GM06990 (cell line): Measurements from ENCODE around the gene UBE3B.
"Not testable (repeated sequence)": the region's sequence is repeated elsewhere in the genome, so short reads cannot be mapped to it uniquely, and the experiment has no call there.

Experiments
- DNase-seq: peaks from one replicate; pipeline ENCODE4 v3.0.0-alpha.2; 2011; ENCODE audit not compliant: insufficient read length; ENCODE audit errors: extremely low read depth
- H3K27me3 ChIP-seq: replicated peaks from 2 replicates; pipeline ENCODE4 v1.6.0; 2011; ENCODE audit warnings: low read length; ENCODE audit not compliant: control insufficient read depth, insufficient read depth
- H3K36me3 ChIP-seq: 2 replicates; pipeline ENCODE4 v1.5.1; 2011; ENCODE audit warnings: low read length; ENCODE audit not compliant: control insufficient read depth, insufficient read depth
- H3K4me3 ChIP-seq: replicated peaks from 2 replicates; pipeline ENCODE4 v1.5.1; 2011; ENCODE audit warnings: low read depth, mild to moderate bottlenecking, control low read depth, low read length
- TF ChIP-seq, protein P1 (sequence below): IDR thresholded peaks from 2 replicates; pipeline ENCODE4 v1.5.1; 2011; ENCODE audit warnings: low read length, control low read depth, mild to moderate bottlenecking, inconsistent platforms; ENCODE audit not compliant: insufficient read depth, poor library complexity, severe bottlenecking

Gene UBE3B

DNA sequence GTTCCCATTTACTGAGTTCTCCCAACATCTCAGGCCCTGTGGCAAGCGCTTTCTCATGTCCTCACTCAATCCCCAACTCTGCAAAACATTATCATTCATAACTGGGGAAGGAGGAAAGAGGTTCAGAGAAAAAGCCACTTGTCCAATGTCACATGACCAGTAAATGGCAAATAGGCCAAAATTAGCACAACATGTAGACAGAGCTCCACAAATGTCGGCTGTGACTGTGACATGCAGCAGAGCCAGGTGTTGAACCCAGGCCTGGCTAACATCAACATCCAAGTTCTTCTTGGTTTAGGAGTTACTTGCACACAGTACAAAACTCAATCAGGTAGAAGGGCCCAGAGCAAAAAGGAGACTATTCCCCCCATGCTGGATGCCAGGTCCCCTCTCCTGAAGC, 11.1 kb upstream of the UBE3B start:
- TF ChIP-seq, protein P1, sequence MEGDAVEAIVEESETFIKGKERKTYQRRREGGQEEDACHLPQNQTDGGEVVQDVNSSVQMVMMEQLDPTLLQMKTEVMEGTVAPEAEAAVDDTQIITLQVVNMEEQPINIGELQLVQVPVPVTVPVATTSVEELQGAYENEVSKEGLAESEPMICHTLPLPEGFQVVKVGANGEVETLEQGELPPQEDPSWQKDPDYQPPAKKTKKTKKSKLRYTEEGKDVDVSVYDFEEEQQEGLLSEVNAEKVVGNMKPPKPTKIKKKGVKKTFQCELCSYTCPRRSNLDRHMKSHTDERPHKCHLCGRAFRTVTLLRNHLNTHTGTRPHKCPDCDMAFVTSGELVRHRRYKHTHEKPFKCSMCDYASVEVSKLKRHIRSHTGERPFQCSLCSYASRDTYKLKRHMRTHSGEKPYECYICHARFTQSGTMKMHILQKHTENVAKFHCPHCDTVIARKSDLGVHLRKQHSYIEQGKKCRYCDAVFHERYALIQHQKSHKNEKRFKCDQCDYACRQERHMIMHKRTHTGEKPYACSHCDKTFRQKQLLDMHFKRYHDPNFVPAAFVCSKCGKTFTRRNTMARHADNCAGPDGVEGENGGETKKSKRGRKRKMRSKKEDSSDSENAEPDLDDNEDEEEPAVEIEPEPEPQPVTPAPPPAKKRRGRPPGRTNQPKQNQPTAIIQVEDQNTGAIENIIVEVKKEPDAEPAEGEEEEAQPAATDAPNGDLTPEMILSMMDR, result no peak
- Histone ChIP-seq H3K36me3 (peaks cover 20% of the 10 kb centered on the region), H3K4me3 (no peak overlapping the region), H3K27me3 (no peaks in the 10 kb centered on the region)
- no peak for DNase-seq

DNA sequence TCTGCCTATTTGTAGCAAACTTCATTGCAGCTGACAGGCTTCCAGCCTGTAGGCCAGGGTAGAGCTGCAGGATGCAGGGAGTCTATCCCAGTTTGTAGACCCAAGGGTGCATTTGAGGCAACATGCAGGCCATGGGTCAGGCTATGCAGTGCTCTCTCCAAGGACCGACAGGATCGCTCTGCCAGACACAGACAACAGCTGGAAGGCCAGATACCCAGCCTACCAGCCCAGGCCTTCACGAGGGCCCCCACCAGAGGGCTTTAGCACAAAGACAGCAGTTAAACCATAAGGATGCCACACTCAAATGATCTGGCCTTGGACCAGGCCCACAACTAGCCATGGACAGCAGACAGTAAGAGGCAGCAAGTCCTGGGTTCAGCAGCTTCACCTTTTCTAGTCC, 10.6 kb upstream of the UBE3B start:
- Histone ChIP-seq H3K36me3 (peaks cover 20% of the 10 kb centered on the region), H3K4me3 (no peak overlapping the region)
- TF ChIP-seq, protein P1, result no peak

DNA sequence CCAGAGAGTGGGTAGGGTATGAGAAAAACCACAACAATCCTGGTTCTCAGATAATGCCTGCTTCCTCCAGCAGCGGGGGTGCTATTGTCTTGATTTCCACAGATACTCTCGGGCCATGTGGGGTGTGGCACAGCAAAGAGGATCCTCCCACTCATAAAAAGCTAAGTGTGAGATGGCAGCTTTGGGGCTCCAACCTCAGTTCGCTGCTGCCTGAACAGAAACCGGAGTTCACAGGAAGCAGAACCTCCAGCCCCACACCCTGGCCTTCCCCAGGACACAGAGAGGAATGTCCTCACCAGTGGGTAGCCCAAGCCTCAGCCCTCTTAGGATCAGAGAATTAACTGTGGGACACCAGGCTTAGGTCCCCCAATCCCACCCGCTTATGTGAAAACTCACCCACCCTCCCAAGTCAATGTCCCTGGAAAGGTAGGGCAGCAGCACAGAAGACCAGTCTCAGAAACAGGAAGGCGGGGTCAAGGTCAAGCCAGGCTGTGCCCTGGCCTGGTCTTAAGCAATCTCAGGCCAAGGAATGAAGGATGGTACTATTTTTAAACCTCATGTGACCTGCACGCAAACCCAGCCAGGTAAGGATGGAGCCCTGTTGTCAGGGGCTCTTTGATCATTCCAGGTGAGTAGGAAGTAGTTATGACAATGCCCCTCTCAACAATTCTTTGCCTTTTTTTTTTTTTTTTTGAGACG, 9.3 kb upstream of the UBE3B start:
- Histone ChIP-seq H3K27me3 (no peaks in the 10 kb centered on the region), H3K4me3 (no peak overlapping the region), H3K36me3 (peaks cover 20% of the 10 kb centered on the region)
- no peak for DNase-seq
- TF ChIP-seq, protein P1, result no peak

More for the DNA sequence above, 10.6 kb upstream of the UBE3B start:
- H3K27me3 ChIP-seq, result no peaks in the 10 kb centered on the region
- DNase-seq, result no peak

DNA sequence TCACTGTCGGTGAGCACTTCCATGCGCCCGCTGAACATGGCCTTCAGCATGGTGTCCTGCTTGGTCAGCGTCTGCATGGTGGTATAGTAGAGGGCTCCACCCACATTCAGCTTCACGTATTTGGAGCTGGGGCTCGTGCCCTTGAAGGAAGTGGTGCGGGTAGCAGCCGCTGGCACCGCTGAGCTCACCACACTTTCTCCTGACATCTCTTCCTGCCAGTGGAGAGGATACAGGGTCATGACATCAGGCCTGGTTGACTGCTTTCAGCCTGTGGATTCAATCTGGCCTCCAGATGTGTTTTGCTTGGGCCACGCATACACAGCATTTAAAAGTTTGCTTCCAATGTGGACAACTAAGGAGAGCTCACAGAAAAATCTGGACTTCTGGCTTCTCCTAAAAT, 7.9 kb upstream of the UBE3B start:
- DNase-seq, result no peak
- no peaks in the 10 kb centered on the region for H3K27me3 ChIP-seq
- H3K36me3 ChIP-seq, result peaks cover 18% of the 10 kb centered on the region
- TF ChIP-seq, protein P1, result no peak
- no peak overlapping the region for H3K4me3 ChIP-seq

DNA sequence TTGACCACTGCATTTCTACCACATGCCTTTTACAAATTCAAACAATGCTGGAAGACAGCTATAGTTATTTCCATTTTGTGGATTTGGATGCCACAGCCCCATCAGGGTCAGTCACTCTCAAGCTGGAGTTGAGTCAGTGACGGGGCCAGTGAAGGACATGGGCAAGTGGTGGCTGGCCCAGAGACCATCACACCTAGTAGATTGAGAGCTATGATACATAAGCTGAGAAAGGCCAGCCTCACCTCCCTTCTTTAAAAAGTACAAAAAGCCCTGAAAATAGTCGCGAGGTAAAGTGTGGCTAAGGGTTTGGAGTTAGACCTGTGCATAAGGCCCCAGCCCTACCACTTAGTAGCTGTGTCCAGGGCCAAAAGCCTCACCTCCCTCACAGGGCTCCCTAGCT, 4.4 kb upstream of the UBE3B start:
- H3K27me3 ChIP-seq, result no peaks in the 10 kb centered on the region
- TF ChIP-seq, protein P1, result no peak
- no peak overlapping the region for H3K4me3 ChIP-seq
- H3K36me3 ChIP-seq, result peaks cover 5% of the 10 kb centered on the region
- no peak for DNase-seq

DNA sequence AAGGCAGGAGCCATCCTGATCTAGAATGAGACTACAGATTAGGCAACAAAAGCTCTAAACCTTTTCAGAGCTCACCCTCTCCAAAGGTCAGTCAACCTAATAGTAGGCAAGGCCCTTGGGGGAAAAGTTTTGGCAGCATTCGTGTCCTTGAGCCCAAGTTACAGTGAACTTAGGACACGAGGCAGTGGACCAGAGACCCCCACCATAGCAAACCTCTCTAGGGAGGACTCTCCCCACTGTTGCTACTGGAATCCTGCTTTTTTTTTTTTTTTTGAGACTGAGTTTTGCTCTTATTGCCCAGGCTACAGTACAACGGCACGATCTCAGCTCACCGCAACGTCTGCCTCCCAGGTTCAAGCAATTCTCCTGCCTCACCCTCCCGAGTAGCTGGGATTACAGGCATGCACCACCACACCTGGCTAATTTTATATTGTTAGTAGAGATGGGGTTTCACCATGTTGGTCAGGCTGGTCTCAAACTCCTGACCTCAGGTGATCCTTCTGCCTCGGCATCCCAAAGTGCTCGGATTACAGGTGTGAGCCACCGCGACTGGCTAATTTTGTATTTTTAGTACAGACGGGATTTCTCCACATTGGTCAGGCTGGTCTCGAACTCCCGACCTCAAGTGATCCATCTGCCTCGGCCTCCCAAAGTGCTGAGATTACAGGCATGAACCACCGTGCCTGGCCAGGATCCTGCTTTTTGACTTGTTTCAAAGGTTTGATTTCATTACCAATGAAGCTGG, 3.7 kb upstream of the UBE3B start:
- not testable (repeated sequence) for H3K4me3 ChIP-seq, H3K27me3 ChIP-seq, DNase-seq, H3K36me3 ChIP-seq
